Measurements from ENCODE around the gene THADA. TPM values are rescaled to one million over a fixed set of nuclear protein-coding genes. Genes with fewer than 3 reads are reported as not detected.

The THADA gene
- total RNA-seq, 1 experiment from 2014 or later = 20.1 TPM

- no peak for TF ChIP-seq CTCF (conservative IDR thresholded peaks at IDR 0.05)
- peaks cover 3% of the 10 kb centered on the region; the same call in 1 of the 2 replicates for H3K27me3 Mint-ChIP-seq (ENCODE audit: low read depth)
- no peak overlapping the region for H4K5ac ChIP-seq (ENCODE audit: insufficient read length, low read depth, low read length)
- no peaks in the 10 kb centered on the region for H3K4me1 Mint-ChIP-seq
- no peak overlapping the region for H3K23ac ChIP-seq (ENCODE audit: insufficient read length, low read depth, low read length)
- no peaks in the 10 kb centered on the region for H3K79me1 ChIP-seq (ENCODE audit: insufficient read depth, low read depth, low read length, poor library complexity, severe bottlenecking)
- H2BK120ac ChIP-seq (ENCODE audit: low read depth, low read length, poor library complexity, severe bottlenecking) = no peak overlapping the region
- no peaks in the 10 kb centered on the region for H3K27me3 ChIP-seq (ENCODE audit: insufficient read depth, low read length)
- no peak overlapping the region for H2BK12ac ChIP-seq (ENCODE audit: insufficient read length, low read depth, low read length)
- H2AFZ ChIP-seq (ENCODE audit: low read length) = no peak overlapping the region
- H3K4me2 ChIP-seq (ENCODE audit: insufficient read depth, insufficient read length, low read length) = no peak overlapping the region
- H2BK20ac ChIP-seq (ENCODE audit: low read depth, low read length, poor library complexity, severe bottlenecking) = no peak overlapping the region
- H3K27ac Mint-ChIP-seq = no peak overlapping the region
- WGBS (ENCODE audit: extremely low coverage, insufficient read length, low lambda C conversion rate) = no CpG with 5 or more reads among the region's 4 CpGs
- no peak overlapping the region for H3K27ac ChIP-seq (ENCODE audit: insufficient read length, low read depth, low read length)
- H2AK5ac ChIP-seq (ENCODE audit: insufficient read length, low read length) = no peak overlapping the region
- no peak overlapping the region for H3T11ph ChIP-seq (ENCODE audit: low read length)
- H3K79me2 ChIP-seq (ENCODE audit: insufficient read depth, low read length) = no peaks in the 10 kb centered on the region
- no peak overlapping the region for H3K4me3 Mint-ChIP-seq
- no peaks in the 10 kb centered on the region for H4K20me1 ChIP-seq (ENCODE audit: control insufficient read depth, insufficient read depth, insufficient read length)
- peaks cover 31 to 37% (median 35%) of the 10 kb centered on the region in 3 experiments for H3K36me3 Mint-ChIP-seq (ENCODE audit: insufficient read depth in 1 of 3, low read depth in 3 of 3)
- H4K8ac ChIP-seq (replicated peaks; ENCODE audit: insufficient read length, low read depth, low read length) = no peak overlapping the region
- no peak overlapping the region for H3K9ac ChIP-seq (ENCODE audit: extremely low read depth, insufficient read length, low read length)
- H2BK15ac ChIP-seq (ENCODE audit: low read depth, low read length) = no peak overlapping the region
- H3K56ac ChIP-seq (ENCODE audit: insufficient read length, low read depth, low read length) = no peak overlapping the region
- DNase-seq = no peak
- H3K23me2 ChIP-seq (ENCODE audit: insufficient read length, low read depth, low read length, poor library complexity, severe bottlenecking) = no peaks in the 10 kb centered on the region
- no peak overlapping the region for H3K4ac ChIP-seq (ENCODE audit: low read depth, low read length)
- H3K14ac ChIP-seq (ENCODE audit: insufficient read depth, low read length) = no peak overlapping the region
- H4K91ac ChIP-seq (ENCODE audit: insufficient read length, low read depth, low read length) = no peak overlapping the region
- peaks cover 14 to 15% of the 10 kb centered on the region in 2 experiments for H3K9me3 Mint-ChIP-seq
- no peaks in the 10 kb centered on the region for H3K4me1 ChIP-seq (ENCODE audit: insufficient read depth, low read length)
- H3K9me3 ChIP-seq (ENCODE audit: control insufficient read depth, low read depth, low read length) = peaks cover 10% of the 10 kb centered on the region
- H2BK5ac ChIP-seq (ENCODE audit: insufficient read length, low read length) = no peak overlapping the region
- no peak overlapping the region for H3K18ac ChIP-seq (ENCODE audit: insufficient read length, low read depth, low read length)
Observed at GRCh38 chr2:43289331-43289730, 306.5 kb downstream of the THADA start.

Data from H9 (cell line).